ENCODE results near the gene ZNF654.

ZNF654 gene

GRCh38 chr3:88147261-88147660, 88.2 kb downstream of the ZNF654 start:
- no peak for TF ChIP-seq CTCF (IDR thresholded peaks at IDR 0.05; ENCODE audit: low read depth, low read length)
- no peaks in the 10 kb centered on the region for H3K27me3 ChIP-seq (ENCODE audit: insufficient read depth, low read depth, severe bottlenecking)

GRCh38 chr3:88148651-88149050, 89.6 kb downstream of the ZNF654 start:
- Histone ChIP-seq H3K9me3 (ENCODE audit: severe bottlenecking) (no peaks in the 10 kb centered on the region), H3K27ac (peak overlapping the region; percentile 99), H3K27me3 (ENCODE audit: insufficient read depth, low read depth, severe bottlenecking) (no peaks in the 10 kb centered on the region), H3K36me3 (peaks cover 13% of the 10 kb centered on the region), H3K4me3 (ENCODE audit: low read depth, low read length) (peak overlapping the region; percentile 88)
- TF ChIP-seq CTCF (IDR thresholded peaks at IDR 0.05; ENCODE audit: low read depth, low read length), result no peak
- no peak for DNase-seq

More at GRCh38 chr3:88147261-88147660, 88.2 kb downstream of the ZNF654 start:
- Histone ChIP-seq H3K36me3 (peaks cover 4% of the 10 kb centered on the region; the same call in 1 of the 2 replicates), H3K4me3 (ENCODE audit: low read depth, low read length) (no peak overlapping the region), H3K9me3 (ENCODE audit: severe bottlenecking) (no peaks in the 10 kb centered on the region), H3K27ac (no peak overlapping the region)
- no peak for DNase-seq

DNA sequence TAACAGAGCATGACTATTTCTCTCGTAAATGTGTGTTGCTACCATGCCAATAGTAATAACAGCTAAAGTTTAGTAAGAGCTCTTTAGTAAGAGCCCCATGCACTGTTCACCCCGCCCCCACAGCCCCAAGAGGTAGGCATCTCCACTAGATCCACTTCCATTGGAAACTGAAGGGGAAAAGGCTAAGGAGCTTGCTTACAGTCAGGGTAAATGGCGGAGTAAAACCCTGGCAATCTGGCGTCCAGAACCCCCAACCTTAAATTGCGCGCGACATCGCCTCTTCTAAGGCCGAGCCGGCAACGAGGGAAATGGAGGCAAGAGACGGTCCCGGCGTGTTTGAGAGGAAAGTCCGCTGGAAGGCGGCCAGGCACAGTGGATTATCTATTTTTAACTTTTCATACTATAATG, 90.0 kb downstream of the ZNF654 start:
- no peak for TF ChIP-seq CTCF (IDR thresholded peaks at IDR 0.05; ENCODE audit: low read depth, low read length)
- Histone ChIP-seq H3K27me3 (ENCODE audit: insufficient read depth, low read depth, severe bottlenecking) (no peaks in the 10 kb centered on the region), H3K36me3 (peaks cover 17% of the 10 kb centered on the region), H3K9me3 (ENCODE audit: severe bottlenecking) (no peaks in the 10 kb centered on the region), H3K27ac (peak overlapping the region; percentile 99), H3K4me3 (ENCODE audit: low read depth, low read length) (peak overlapping the region; percentile 88)
- DNase-seq, result peak; percentile 42

- peak; percentile 92 for DNase-seq
- Histone ChIP-seq H3K27me3 (ENCODE audit: insufficient read depth, low read depth, severe bottlenecking) (no peaks in the 10 kb centered on the region), H3K27ac (peak within 1 kb of the TSS; percentile 99), H3K4me3 (ENCODE audit: low read depth, low read length) (peak within 1 kb of the TSS; percentile 88), H3K9me3 (ENCODE audit: severe bottlenecking) (no peaks in the 10 kb centered on the region), H3K36me3 (peaks cover 22% of the 10 kb centered on the region)
- TF ChIP-seq CTCF (IDR thresholded peaks at IDR 0.05; ENCODE audit: low read depth, low read length), result no peak
Observed at GRCh38 chr3:88149509-88150362, 90.7 kb downstream of the ZNF654 start, which contains the start of gene C3orf38. C3orf38 (plus strand) TSS chr3:88149959; CDS start chr3:88150053, 94 bp downstream.

GRCh38 chr3:88150371-88150770, 91.3 kb downstream of the ZNF654 start:
- Histone ChIP-seq H3K9me3 (ENCODE audit: severe bottlenecking) (no peaks in the 10 kb centered on the region), H3K27me3 (ENCODE audit: insufficient read depth, low read depth, severe bottlenecking) (no peaks in the 10 kb centered on the region), H3K4me3 (ENCODE audit: low read depth, low read length) (peak overlapping the region; percentile 88), H3K27ac (peak overlapping the region; percentile 99), H3K36me3 (peaks cover 26% of the 10 kb centered on the region)
- no peak for DNase-seq
- TF ChIP-seq CTCF (IDR thresholded peaks at IDR 0.05; ENCODE audit: low read depth, low read length), result no peak
